ENCODE data around the gene ABCA3.

DNA sequence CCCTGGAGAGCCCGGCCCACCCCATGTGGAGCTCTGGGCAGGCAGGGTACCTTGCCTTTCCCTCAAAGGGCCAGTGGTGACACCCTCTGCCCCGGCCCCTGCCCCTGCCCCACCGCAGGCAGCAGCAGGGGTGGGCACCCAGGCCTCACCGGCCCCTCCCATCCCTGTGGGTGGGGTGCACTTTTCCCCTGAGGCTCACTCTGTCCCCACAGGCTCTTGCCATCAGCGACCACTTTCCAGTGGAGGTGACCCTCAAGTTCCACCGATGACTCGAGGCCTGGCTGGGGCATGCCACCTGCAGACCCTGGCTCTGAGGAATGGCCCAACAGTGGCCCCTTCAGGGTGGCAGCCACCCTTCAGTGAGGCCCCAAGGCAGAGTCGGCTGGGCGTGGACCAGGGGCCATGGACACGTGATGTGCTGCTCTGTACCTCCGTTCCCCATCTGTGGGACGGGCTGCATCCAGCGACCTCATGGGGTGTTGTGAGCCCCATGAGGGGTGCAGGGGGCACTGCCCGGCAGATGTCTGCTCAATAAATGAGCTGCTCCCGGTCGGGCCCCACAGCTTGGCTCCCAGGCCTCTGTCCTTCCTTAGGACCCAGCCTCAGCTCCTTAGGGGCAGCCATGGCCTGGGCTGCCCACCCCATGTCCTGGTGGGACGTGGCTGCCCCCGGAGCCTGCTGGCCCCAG lies 102.2 kb downstream of the ABCA3 start:
- TF ChIP-seq CTCF (IDR thresholded peaks at IDR 0.05; ENCODE audit: low read depth, low read length) (no peak), EZH2phosphoT487 (IDR thresholded peaks at IDR 0.05; ENCODE audit: low read depth) (no peak)
